ENCODE results near the gene TMEM174.
A peak's percentile ranks its signal among the peaks of the same experiment; 100 is the strongest.
"Not testable (repeated sequence)": the region's sequence is repeated elsewhere in the genome, so short reads cannot be mapped to it uniquely, and the experiment has no call there.

TMEM174 gene

DNA sequence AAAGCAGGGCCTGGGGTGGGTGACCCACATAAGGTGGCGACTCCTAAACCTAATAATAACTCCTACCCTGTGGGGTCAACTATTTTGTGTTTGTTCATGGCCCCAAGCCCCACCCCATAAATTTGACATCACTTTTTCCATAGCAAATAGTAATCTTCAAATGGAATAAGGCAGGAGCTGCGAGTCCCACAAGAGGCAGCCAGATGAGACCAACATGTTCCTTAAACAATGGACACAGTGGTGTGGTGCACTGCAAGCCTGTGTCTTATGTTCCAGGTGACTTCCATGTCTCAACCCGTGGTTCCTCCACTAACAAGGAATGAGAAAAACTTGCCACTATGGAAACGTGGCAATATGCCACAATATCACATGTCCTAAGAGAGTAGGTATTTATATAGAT is 20.6 kb downstream of the TMEM174 start:
- no peak for DNase-seq
- no peaks in the 10 kb centered on the region for H3K4me1 Mint-ChIP-seq
- peaks cover 55 to 72% of the 10 kb centered on the region in 2 donors for H3K27me3 Mint-ChIP-seq
- no peaks in the 10 kb centered on the region for H3K36me3 Mint-ChIP-seq
- H3K9me3 Mint-ChIP-seq: no peaks in the 10 kb centered on the region
- ATAC-seq (replicated peaks): no peak
- no peak overlapping the region for H3K4me3 Mint-ChIP-seq
- no peak overlapping the region for H3K27ac Mint-ChIP-seq

DNA sequence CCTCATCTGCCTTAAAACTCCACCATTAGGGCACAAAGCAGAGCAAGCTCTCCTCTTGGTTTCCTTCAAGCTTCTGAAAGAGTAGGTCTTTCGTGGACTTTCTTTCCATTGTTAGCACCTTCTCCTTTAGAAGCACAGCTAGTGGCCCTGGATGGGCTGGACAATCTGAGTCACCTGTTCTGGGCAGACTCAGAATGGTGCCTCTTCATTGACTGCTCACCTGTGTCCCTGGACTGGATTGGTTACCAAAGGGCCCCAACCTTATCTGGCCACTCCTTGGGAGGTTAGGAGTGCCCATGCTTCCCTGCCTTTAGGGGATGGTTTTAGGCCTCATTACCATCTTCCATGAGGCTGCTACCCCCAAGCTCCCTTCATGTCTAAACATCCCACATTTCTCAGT is 23.2 kb downstream of the TMEM174 start:
- H3K36me3 Mint-ChIP-seq: no peaks in the 10 kb centered on the region
- H3K4me3 Mint-ChIP-seq: no peak overlapping the region
- H3K4me1 Mint-ChIP-seq: no peaks in the 10 kb centered on the region
- ATAC-seq (replicated peaks) (no peak), DNase-seq (no peak)
- H3K27ac Mint-ChIP-seq: no peak overlapping the region
- H3K27me3 Mint-ChIP-seq: peaks cover 42 to 69% of the 10 kb centered on the region in 2 donors
- peaks cover 0 to 4% of the 10 kb centered on the region in 2 donors for H3K9me3 Mint-ChIP-seq

DNA sequence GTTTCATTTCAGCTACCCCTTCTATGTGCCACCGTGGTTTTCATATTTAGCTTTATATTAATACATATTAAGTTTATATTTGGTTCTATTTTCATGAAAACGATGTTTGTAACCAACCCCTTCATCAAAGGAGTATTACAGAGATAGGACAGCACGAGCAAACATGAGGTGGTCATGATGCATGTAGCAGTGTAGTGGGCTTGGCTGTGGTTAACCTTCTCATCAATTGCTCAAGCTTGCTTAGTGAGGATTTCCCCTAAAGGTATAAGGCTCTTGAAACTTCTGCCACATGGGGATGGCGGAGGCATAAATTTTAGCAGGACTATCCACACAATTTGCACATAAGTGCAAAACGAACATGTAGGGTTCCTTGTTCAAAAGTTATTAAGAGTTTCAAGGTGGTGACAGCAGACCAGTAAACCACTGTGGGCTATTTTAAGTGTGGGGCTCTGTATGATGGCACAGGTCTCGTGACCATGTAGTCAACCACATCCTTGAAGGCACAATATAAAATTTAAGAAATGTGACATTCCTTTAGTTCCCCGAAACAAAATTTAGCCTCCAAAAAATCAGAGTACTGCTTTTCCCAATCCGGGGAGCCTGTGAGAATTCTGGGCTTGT is 24.8 kb downstream of the TMEM174 start:
- Mint-ChIP-seq H3K27ac (no peak overlapping the region), H3K4me1 (peaks cover 2 to 6% of the 10 kb centered on the region in 2 donors), H3K36me3 (no peaks in the 10 kb centered on the region), H3K9me3 (peaks cover 0 to 4% of the 10 kb centered on the region in 2 donors), H3K27me3 (peaks cover 51 to 70% of the 10 kb centered on the region in 2 donors), H3K4me3 (no peak overlapping the region)
- ATAC-seq (replicated peaks) (no peak), DNase-seq (no peak)

DNA sequence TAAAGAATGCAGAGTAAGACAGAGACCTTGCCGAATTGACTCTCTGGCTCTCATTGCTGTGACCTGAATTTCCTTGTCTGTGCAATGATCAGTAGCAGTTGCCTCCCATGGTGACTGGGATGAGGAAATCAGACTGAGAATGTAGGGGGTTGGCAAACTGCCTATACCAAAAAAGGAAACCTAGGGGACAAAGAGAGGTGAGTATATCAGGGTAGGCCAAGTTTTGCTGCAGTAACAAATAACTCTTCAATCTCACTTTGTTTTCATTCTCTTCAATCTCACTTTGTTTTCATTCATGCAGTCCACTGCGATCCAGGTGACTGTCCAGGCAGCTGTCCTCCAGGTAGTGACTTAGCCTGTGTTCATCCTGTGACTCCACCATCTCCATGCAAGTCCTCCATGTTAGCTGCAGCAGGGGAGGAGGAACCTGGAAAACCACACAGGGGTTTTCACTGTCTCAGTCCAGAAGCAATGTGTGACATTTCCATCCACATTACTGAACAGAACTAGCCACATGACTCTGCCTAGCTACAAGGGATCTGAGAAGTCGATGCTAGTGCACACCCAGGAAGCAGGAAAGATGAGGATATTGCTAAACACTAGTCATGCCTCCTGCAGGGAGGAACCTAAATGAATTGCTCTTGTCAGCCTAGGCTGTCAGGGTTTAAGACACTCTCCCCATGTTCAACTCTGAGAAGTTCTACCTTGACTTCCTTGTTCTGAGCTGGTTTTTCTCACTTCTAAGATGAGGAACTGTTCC is 26.0 kb downstream of the TMEM174 start:
- Mint-ChIP-seq H3K27ac (no peak overlapping the region), H3K36me3 (no peaks in the 10 kb centered on the region), H3K9me3 (peaks cover 0 to 4% of the 10 kb centered on the region in 2 donors), H3K27me3 (peaks cover 58 to 68% of the 10 kb centered on the region in 2 donors), H3K4me1 (peaks cover 2 to 6% of the 10 kb centered on the region in 2 donors), H3K4me3 (no peak overlapping the region)
- ATAC-seq (replicated peaks): no peak
- no peak for DNase-seq

DNA sequence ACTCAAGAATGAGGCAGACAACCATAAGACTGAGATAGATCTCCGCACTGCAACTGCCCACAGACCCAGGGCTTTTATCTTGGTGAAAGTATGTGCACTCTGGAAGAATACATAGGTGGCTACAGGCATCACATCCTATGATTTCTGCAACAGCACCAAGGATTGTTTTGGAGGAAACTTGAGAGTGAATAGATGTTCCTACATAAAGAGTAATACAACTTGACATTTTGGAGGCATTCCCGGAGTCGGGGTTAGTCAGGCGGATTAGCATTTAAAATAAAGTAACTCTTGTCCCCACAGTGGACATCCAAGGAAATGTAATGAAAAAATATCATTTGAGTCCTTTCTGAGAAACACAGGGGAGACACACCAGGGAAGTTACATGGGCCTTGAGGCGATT is 26.7 kb downstream of the TMEM174 start:
- Mint-ChIP-seq H3K36me3 (no peaks in the 10 kb centered on the region), H3K4me1 (peaks cover 2 to 6% of the 10 kb centered on the region in 2 donors), H3K27me3 (peaks cover 54 to 63% of the 10 kb centered on the region in 2 donors), H3K9me3 (peaks cover 0 to 4% of the 10 kb centered on the region in 2 donors), H3K4me3 (no peak overlapping the region), H3K27ac (no peak overlapping the region)
- DNase-seq (no peak), ATAC-seq (replicated peaks) (no peak)

DNA sequence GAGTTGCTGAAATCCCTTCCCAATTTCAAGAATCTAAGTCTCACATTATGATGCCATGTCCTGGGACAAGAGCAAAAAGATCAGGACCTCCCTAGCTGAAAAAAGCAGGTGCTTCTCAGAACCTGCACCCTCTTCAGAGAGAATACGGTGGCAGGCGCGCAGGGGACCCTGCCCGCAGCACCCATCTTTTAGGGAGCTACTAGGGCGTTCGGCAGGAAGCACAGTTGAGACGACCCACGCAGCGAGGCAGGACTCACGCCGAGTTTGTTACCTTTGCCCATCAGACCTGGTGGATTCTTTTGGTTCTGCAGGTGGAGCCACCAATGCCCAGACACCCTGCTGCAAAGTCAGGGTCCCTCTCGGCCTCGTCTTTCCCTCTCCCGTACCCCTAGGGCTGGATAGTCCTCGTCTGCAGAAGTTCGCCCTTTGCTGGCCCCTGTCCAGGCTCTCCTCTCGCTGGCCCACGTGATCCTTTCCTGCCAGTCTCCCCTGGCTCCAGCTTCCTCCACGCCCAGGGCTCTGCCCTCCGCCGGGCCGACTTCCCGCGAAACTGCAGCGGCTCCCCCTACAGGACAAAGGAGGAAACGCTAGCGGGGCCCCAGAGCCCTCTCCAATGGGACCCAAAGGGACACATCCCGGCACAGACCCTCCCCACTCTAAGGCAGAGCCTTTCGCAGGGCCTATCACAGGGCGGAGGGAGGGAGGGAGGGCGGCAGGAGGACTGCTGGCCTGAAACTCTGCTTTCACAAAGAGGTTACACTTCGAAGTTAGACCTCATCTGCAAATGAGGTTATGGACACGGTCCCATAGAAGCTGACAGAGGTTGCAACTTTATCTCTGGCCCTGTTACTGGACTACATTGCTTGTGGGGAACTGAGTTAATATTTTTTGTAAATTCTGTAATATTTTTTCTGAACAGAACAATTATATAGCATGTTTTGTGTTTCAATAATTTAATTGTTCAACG is 28.8 kb downstream of the TMEM174 start:
- ATAC-seq (replicated peaks) (peak; percentile 85 to 89), DNase-seq (peak; percentile 53)
- H3K27me3 Mint-ChIP-seq: peaks cover 55 to 59% of the 10 kb centered on the region in 2 donors
- no peaks in the 10 kb centered on the region for H3K36me3 Mint-ChIP-seq
- peak overlapping the region; percentile 34 to 60 for H3K4me3 Mint-ChIP-seq
- H3K4me1 Mint-ChIP-seq: peaks cover 2 to 6% of the 10 kb centered on the region in 2 donors
- peaks cover 0 to 4% of the 10 kb centered on the region in 2 donors for H3K9me3 Mint-ChIP-seq
- H3K27ac Mint-ChIP-seq: no peak overlapping the region

DNA sequence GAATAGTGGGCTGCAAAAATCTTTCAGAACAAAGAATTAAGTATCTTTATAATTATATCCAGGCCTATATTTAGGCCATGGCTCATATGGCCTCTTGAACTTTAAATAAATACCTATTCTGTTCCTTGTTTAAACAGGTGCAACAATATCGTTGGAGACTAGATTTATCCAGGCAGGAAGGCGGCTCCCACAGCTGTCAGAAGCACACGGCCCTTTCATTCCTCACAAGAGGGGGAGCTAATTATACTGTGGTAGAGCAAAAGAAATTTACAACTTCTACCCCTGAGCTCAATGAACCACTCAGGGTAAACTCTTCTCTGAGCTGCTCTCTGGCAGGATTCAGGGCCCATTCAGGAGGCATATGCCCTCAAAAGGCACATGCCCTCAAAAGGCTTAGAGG is 31.3 kb downstream of the TMEM174 start:
- H3K27ac Mint-ChIP-seq: no peak overlapping the region
- DNase-seq (no peak), ATAC-seq (replicated peaks) (no peak)
- H3K36me3 Mint-ChIP-seq: peaks cover 2 to 6% of the 10 kb centered on the region in 2 donors
- H3K4me1 Mint-ChIP-seq: peaks cover 2 to 6% of the 10 kb centered on the region in 2 donors
- H3K27me3 Mint-ChIP-seq: peaks cover 57 to 63% of the 10 kb centered on the region in 2 donors
- no peak overlapping the region for H3K4me3 Mint-ChIP-seq
- peaks cover 10% of the 10 kb centered on the region in 2 donors for H3K9me3 Mint-ChIP-seq

DNA sequence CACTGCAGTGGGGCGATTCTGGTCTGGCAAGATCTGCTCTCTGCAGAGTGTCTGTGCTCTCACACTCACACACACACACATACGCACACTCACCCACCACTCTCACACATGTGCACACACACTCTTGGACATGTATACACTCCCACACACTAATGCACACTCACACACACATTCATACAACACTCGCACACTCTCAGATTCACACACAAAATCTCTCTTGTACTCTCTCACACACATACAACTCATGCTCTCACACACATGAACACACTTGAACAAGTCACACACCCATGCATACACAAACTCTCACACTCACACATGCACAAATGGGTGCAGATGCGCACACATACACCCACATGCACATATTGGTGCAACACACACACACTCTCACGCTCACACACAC is 31.7 kb downstream of the TMEM174 start:
- peaks cover 57 to 67% of the 10 kb centered on the region in 2 donors for H3K27me3 Mint-ChIP-seq
- H3K4me3 Mint-ChIP-seq: no peak overlapping the region
- peaks cover 2 to 6% of the 10 kb centered on the region in 2 donors for H3K4me1 Mint-ChIP-seq
- peaks cover 4 to 9% of the 10 kb centered on the region in 2 donors for H3K36me3 Mint-ChIP-seq
- H3K27ac Mint-ChIP-seq: no peak overlapping the region
- no peak for ATAC-seq (replicated peaks)
- peaks cover 13% of the 10 kb centered on the region in 2 donors for H3K9me3 Mint-ChIP-seq
- no peak for DNase-seq

DNA sequence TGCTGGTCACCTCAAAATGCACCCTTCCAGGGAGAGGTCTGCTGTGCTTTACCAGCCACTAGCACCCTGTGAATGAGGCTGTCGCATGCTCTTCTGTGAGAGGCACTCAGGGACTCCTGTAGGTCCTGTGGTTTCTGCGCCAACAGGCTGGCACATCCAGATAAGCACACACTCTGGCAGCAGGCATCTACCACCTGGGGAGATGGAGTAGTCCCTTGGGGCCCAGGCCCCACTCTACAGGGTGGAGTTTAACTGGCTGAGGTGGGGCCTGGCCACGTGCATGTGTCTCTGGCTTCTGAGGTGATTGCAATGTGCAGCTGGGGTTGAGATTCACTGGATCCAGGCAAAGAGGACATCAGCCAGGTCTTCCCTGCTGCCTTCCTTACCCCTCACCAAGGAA is 32.3 kb downstream of the TMEM174 start:
- Mint-ChIP-seq H3K27ac (no peak overlapping the region), H3K36me3 (peaks cover 4 to 12% of the 10 kb centered on the region in 2 donors), H3K27me3 (peaks cover 62 to 70% of the 10 kb centered on the region in 2 donors)

DNA sequence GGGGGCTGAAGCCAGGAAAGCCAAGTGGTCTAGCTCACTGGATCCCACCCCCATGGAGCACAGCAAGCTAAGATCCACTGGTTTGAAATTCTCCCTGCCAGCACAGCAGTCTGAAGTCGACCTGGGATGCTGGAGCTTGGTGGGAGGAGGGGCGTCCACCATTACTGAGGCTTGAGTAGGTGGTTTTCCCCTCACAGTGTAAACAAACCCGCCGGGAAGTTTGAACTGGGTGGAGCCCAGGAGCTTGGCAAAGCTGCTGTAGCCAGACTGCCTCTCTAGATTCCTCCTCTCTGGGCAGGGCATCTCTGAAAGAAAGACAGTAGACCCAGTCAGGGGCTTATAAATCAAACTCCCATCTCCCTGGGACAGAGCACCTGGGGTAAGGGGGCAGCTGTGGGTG is 34.2 kb downstream of the TMEM174 start:
- ATAC-seq (replicated peaks); DNase-seq; H3K4me3 Mint-ChIP-seq; H3K27ac Mint-ChIP-seq; H3K4me1 Mint-ChIP-seq: not testable (repeated sequence)
- Mint-ChIP-seq H3K9me3 (peaks cover 21 to 22% of the 10 kb centered on the region in 2 donors), H3K36me3 (peaks cover 4 to 12% of the 10 kb centered on the region in 2 donors), H3K27me3 (peaks cover 69 to 72% of the 10 kb centered on the region in 2 donors)

More for the DNA sequence above, 32.3 kb downstream of the TMEM174 start:
- Mint-ChIP-seq H3K4me1 (peaks cover 2 to 6% of the 10 kb centered on the region in 2 donors), H3K4me3 (no peak overlapping the region), H3K9me3 (peaks cover 17 to 18% of the 10 kb centered on the region in 2 donors)
- DNase-seq (no peak), ATAC-seq (replicated peaks) (no peak)

DNA sequence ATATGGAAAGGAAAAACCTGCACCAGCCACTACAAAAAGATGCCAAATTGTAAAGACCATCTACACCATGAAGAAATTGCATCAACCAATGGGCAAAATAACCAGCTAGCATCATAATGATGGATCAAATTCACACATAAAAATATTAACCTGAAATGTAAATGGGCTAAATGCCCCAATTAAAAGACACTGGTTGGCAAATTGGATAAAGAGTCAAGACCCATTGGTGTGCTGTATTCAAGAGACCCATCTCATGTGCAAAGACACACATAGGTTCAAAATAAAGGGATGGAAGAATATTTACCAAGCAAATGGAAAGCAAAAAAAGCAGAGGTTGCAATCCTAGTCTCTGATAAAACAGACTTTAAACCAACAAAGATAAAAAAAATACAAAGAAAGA is 36.1 kb downstream of the TMEM174 start:
- peaks cover 21 to 22% of the 10 kb centered on the region in 2 donors for H3K9me3 Mint-ChIP-seq
- H3K4me3 Mint-ChIP-seq; H3K4me1 Mint-ChIP-seq; ATAC-seq (replicated peaks); H3K27ac Mint-ChIP-seq; DNase-seq: not testable (repeated sequence)
- H3K36me3 Mint-ChIP-seq: peaks cover 4 to 12% of the 10 kb centered on the region in 2 donors
- H3K27me3 Mint-ChIP-seq: peaks cover 73 to 82% of the 10 kb centered on the region in 2 donors

DNA sequence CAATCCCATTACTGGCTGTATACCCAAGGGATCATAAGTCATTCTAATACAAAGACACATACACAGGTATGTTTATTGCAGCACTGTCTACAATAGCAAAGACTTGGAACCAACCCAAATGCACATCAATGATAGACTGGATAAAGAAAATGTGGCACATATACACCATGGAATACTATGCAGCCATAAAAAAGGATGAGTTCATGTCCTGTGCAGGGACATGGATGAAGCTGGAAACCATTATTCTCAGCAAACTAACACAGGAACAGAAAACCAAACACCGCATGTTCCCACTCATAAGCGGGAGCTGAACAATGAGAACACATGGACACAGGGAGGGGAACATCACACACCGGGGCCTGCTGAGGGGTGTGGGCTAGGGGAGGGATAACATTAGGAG is 39.7 kb downstream of the TMEM174 start:
- H3K27ac Mint-ChIP-seq; DNase-seq; ATAC-seq (replicated peaks); H3K4me3 Mint-ChIP-seq: not testable (repeated sequence)
- Mint-ChIP-seq H3K9me3 (peaks cover 20 to 21% of the 10 kb centered on the region in 2 donors), H3K27me3 (peaks cover 86 to 98% of the 10 kb centered on the region in 2 donors), H3K4me1 (peaks cover 13 to 21% of the 10 kb centered on the region in 2 donors), H3K36me3 (peaks cover 4 to 12% of the 10 kb centered on the region in 2 donors)

DNA sequence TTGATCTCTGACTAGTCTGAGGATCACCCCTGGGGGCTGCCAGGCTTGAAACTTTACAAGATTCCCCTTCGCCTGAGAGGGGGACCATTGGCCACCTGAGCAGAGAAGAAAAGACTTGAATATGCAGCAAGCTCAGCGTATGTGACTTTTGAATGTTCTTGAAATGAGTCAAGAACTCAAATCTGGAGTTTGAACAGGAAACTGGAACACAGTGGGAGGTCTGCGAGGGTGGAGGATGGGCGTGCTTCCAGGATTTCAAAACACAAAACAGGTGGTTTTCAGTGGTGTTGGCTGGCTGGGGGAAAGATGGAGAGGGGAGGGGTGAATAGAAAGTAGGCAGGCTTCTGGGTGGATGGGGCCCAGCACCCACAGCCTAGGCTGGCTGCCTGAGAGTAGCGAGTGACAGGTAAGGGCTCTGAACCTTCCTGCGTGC is 40.6 kb downstream of the TMEM174 start:
- Mint-ChIP-seq H3K9me3 (peaks cover 14 to 15% of the 10 kb centered on the region in 2 donors), H3K4me3 (no peak overlapping the region), H3K27ac (no peak overlapping the region), H3K4me1 (peaks cover 13 to 21% of the 10 kb centered on the region in 2 donors), H3K27me3 (peaks cover 78 to 97% of the 10 kb centered on the region in 2 donors), H3K36me3 (peaks cover 3 to 7% of the 10 kb centered on the region in 2 donors)
- peak; percentile 39 to 71 for ATAC-seq (replicated peaks)
- DNase-seq: peak; percentile 16

DNA sequence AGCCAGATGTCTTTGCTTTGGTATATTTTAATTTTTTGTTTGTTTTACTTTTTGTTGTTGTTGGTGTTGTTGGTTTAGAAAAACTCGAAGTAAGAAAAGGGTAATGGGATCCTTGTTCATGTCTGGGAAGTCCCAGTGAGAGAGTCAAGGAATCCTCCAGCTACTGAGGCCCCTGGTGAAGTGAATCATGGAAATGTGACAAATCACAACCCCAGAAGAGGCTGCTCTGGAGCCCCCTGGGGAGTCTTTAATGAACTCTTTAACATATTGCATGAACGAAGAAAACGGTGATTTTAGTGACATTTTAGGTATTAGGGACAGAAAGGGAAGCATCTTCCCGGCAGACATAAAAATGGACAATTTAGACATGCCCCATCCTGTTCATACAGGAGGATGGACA is 41.3 kb downstream of the TMEM174 start:
- DNase-seq (no peak), ATAC-seq (replicated peaks) (no peak)
- peaks cover 13 to 21% of the 10 kb centered on the region in 2 donors for H3K4me1 Mint-ChIP-seq
- peaks cover 11 to 12% of the 10 kb centered on the region in 2 donors for H3K9me3 Mint-ChIP-seq
- H3K36me3 Mint-ChIP-seq: peaks cover 3 to 6% of the 10 kb centered on the region in 2 donors
- H3K27me3 Mint-ChIP-seq: peaks cover 79 to 90% of the 10 kb centered on the region in 2 donors
- H3K4me3 Mint-ChIP-seq: no peak overlapping the region
- no peak overlapping the region for H3K27ac Mint-ChIP-seq
